ENCODE measurements around the gene IL6R.
A peak's percentile ranks its signal among the peaks of the same experiment; 100 is the strongest.
"Not testable (repeated sequence)": the region's sequence is repeated elsewhere in the genome, so short reads cannot be mapped to it uniquely, and the experiment has no call there.

Gene IL6R

DNA sequence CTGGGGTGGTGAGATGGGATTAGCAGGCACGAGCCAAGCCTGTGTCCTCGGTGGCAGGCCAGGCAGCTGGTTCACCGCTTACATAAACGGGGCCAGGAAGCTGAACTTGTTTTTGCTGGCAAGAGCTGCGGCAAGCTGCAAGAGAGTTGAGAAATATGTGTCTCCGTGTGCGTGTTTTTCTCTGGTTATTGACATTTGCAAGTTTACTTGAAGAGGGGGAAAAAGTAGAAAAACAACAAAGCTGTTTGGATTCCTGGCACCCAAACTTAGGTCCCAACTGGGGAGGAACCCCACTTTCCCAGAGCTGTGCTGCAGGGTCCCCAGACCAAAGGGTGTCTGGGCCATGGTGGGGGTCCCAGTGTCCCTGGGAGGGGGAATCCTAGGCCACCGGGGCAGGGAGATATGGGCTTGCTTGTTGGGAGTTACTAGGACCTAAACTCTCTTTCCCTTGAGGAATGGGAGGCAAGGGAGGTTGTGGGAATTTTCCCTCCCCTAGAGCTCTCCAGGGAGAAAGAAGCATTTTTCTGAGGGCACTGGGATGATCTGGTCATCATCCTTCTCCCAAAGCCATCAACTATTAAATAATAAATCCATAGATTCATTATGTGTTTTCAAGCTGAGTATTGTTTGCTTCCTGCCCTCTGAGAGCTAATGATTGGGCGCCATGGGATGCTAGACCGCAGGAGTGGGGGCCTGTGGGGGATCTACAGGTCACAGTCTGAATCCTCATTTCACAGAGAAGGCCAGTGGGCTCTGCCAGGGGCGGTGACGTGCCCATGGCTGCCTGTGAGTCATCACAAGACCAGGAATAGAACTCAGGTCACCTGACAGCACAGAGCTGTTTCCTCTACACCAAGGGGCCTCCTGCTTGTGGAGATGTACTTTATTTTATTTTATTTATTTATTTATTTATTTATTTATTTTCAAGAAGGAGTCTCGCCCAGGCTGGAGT lies 14.8 kb downstream of the IL6R start:
- DNase-seq (ENCODE audit: low spot score) (peak; percentile 83), ATAC-seq (ENCODE audit: low read depth) (peak; percentile 30)
- TF ChIP-seq, protein P1, sequence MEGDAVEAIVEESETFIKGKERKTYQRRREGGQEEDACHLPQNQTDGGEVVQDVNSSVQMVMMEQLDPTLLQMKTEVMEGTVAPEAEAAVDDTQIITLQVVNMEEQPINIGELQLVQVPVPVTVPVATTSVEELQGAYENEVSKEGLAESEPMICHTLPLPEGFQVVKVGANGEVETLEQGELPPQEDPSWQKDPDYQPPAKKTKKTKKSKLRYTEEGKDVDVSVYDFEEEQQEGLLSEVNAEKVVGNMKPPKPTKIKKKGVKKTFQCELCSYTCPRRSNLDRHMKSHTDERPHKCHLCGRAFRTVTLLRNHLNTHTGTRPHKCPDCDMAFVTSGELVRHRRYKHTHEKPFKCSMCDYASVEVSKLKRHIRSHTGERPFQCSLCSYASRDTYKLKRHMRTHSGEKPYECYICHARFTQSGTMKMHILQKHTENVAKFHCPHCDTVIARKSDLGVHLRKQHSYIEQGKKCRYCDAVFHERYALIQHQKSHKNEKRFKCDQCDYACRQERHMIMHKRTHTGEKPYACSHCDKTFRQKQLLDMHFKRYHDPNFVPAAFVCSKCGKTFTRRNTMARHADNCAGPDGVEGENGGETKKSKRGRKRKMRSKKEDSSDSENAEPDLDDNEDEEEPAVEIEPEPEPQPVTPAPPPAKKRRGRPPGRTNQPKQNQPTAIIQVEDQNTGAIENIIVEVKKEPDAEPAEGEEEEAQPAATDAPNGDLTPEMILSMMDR (IDR thresholded peaks at IDR 0.05; ENCODE audit: poor library complexity, severe bottlenecking), result no peak
- H3K27me3 ChIP-seq (ENCODE audit: insufficient read depth, poor library complexity, severe bottlenecking), result no peaks in the 10 kb centered on the region
- no peaks in the 10 kb centered on the region for H3K9me3 ChIP-seq (ENCODE audit: severe bottlenecking)
- H3K4me1 ChIP-seq (ENCODE audit: insufficient read depth, poor library complexity, severe bottlenecking), result peaks cover 64% of the 10 kb centered on the region
- 0 out of 2 replicates have a peak, but pooled peaks cover 6% of the 10 kb centered on the region for H3K36me3 ChIP-seq (ENCODE audit: low read depth)
- H3K27ac ChIP-seq (ENCODE audit: poor library complexity, severe bottlenecking), result peak overlapping the region; percentile 95
- H3K4me3 ChIP-seq (ENCODE audit: severe bottlenecking), result no peak overlapping the region

DNA sequence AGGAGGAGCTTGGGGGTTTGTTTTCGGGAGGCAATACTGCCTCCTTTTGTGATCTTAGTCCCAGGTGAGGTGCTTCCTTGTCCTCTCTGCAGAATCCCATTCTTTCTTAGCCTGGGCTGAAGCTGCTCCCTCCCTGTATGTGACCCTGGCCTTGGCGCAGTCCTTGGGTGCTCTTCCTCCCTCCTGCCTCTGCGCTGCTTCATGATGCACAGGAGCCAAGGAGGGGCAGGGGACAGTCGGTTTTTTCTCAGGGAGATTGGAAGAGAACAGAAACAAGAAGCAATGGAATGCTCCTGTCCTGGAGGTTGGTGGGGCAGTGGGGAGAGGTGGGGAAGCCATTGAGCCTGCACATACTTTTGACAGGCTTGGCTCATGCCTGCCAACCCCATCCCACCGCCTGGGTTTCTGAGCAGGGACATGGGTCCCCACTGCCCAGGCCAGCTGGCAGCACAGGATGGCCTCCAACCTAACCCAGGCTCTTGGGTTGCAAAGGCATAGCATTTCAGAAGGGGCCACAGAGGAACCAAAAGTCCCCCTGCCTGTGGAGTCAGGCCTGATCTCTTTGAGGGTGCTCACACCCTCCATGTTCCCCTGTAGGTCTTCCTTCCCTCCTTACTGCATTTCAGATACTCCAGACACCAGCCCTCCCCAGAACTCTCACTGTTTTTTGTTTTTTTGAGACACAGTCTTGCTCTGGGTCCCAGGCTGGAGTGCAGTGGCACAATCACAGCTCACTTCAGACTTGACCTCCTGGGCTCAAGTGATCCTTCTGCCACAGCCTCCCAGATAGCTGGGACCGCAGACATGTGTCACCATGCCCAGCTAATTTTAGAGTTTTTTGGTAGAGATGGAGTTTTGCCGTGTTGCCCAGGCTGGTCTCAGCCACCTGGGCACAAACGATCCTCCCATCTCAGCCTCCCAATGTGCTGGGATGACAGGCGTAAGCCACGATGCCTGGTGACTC lies 16.1 kb downstream of the IL6R start:
- 0 out of 2 replicates have a peak, but pooled peaks cover 6% of the 10 kb centered on the region for H3K36me3 ChIP-seq (ENCODE audit: low read depth)
- TF ChIP-seq, protein P1 (IDR thresholded peaks at IDR 0.05; ENCODE audit: poor library complexity, severe bottlenecking), result no peak
- ATAC-seq (ENCODE audit: low read depth) (no peak), DNase-seq (ENCODE audit: low spot score) (no peak)
- H3K4me3 ChIP-seq (ENCODE audit: severe bottlenecking), result no peak overlapping the region
- H3K27ac ChIP-seq (ENCODE audit: poor library complexity, severe bottlenecking), result peak overlapping the region; percentile 95
- peaks cover 64% of the 10 kb centered on the region for H3K4me1 ChIP-seq (ENCODE audit: insufficient read depth, poor library complexity, severe bottlenecking)
- H3K9me3 ChIP-seq (ENCODE audit: severe bottlenecking), result no peaks in the 10 kb centered on the region
- H3K27me3 ChIP-seq (ENCODE audit: insufficient read depth, poor library complexity, severe bottlenecking), result no peaks in the 10 kb centered on the region

DNA sequence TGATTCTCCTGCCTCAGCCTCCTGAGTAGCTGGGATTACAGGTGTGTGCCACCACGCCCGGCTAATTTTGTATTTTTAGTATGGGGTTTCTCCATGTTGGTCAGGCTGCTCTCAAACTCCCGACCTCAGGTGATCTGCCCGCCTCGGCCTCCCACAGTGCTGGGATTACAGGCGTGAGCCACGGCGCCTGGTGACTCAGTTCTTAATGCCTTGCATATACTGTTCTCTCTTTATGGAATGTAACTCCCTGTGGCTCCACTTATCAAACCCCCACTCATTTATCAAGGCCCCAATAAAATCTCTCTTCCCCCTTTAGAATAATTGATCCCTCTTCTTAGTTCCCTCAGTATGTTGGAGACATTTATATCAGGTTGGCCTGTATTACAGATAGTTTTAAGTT lies 16.9 kb downstream of the IL6R start:
- H3K36me3 ChIP-seq (ENCODE audit: low read depth); H3K9me3 ChIP-seq (ENCODE audit: severe bottlenecking); H3K4me3 ChIP-seq (ENCODE audit: severe bottlenecking); ATAC-seq (ENCODE audit: low read depth); DNase-seq (ENCODE audit: low spot score); H3K27me3 ChIP-seq (ENCODE audit: insufficient read depth, poor library complexity, severe bottlenecking): not testable (repeated sequence)
- Histone ChIP-seq H3K4me1 (ENCODE audit: insufficient read depth, poor library complexity, severe bottlenecking) (peaks cover 72% of the 10 kb centered on the region), H3K27ac (ENCODE audit: poor library complexity, severe bottlenecking) (peak overlapping the region; percentile 95)

DNA sequence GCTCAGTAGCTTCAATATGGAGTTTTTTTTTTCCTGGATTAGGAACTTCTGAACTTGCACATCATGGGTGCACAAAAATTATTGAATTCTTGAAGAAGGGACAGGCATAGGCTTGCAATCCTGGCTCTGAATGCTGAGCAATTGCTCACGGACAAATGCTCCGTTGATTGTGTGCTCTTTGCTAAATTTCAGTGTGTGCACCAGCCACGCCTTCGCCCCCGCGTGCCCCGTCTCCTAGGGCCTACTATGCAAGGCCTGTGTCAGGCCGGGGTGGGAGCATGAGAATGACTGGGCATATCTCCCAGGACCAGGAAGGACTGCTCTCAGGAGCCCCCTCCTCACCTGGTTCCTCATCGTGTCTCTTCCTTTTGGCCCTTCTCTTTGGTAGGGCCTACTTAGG lies 17.4 kb downstream of the IL6R start:
- peaks cover 77% of the 10 kb centered on the region for H3K4me1 ChIP-seq (ENCODE audit: insufficient read depth, poor library complexity, severe bottlenecking)
- 0 out of 2 replicates have a peak, but pooled peaks cover 6% of the 10 kb centered on the region for H3K36me3 ChIP-seq (ENCODE audit: low read depth)
- peak overlapping the region; percentile 95 for H3K27ac ChIP-seq (ENCODE audit: poor library complexity, severe bottlenecking)
- no peaks in the 10 kb centered on the region for H3K9me3 ChIP-seq (ENCODE audit: severe bottlenecking)
- DNase-seq (ENCODE audit: low spot score) (no peak), ATAC-seq (ENCODE audit: low read depth) (no peak)
- no peaks in the 10 kb centered on the region for H3K27me3 ChIP-seq (ENCODE audit: insufficient read depth, poor library complexity, severe bottlenecking)
- no peak overlapping the region for H3K4me3 ChIP-seq (ENCODE audit: severe bottlenecking)
- TF ChIP-seq, protein P1 (IDR thresholded peaks at IDR 0.05; ENCODE audit: poor library complexity, severe bottlenecking), result no peak

Measured in RWPE2 (cell line).